HG02852 (cell line): ENCODE results near the gene GTF2F2.
"Not testable (repeated sequence)": the region's sequence is repeated elsewhere in the genome, so short reads cannot be mapped to it uniquely, and the experiment has no call there.

ENCODE experiments used
- ATAC-seq: cut with Tn5 transposase; IDR thresholded peaks from one replicate; pipeline ENCODE4 v1.9.1; 2021; ENCODE audit warnings: mild to moderate bottlenecking, moderate library complexity; ENCODE audit not compliant: unreplicated experiment

The GTF2F2 gene

GRCh38 chr13:45178349-45179162 is 58.2 kb downstream of the GTF2F2 start:
- ATAC-seq, result no peak

- no peak for ATAC-seq
These were observed 59.1 kb downstream of the GTF2F2 start for GRCh38 chr13:45179428-45179827.

DNA sequence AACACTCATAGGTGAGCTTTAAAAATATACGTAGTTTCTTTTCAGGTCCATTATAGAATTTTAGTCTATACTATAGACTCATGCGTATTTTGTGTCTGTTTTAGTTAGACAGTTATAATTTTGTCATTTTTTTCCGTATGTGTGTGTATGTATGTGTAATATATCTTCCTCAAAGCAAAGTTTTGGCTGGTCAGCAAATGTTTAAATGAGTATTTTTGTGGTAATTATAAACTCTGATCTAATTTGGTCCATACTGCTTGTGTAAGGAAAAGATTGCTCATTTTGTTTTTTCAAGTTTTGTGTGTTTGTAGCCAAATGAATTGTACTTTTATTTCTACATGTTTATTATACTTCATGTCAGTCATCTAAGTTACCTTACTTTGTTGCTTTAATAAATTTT is 60.0 kb downstream of the GTF2F2 start:
- no peak for ATAC-seq

DNA sequence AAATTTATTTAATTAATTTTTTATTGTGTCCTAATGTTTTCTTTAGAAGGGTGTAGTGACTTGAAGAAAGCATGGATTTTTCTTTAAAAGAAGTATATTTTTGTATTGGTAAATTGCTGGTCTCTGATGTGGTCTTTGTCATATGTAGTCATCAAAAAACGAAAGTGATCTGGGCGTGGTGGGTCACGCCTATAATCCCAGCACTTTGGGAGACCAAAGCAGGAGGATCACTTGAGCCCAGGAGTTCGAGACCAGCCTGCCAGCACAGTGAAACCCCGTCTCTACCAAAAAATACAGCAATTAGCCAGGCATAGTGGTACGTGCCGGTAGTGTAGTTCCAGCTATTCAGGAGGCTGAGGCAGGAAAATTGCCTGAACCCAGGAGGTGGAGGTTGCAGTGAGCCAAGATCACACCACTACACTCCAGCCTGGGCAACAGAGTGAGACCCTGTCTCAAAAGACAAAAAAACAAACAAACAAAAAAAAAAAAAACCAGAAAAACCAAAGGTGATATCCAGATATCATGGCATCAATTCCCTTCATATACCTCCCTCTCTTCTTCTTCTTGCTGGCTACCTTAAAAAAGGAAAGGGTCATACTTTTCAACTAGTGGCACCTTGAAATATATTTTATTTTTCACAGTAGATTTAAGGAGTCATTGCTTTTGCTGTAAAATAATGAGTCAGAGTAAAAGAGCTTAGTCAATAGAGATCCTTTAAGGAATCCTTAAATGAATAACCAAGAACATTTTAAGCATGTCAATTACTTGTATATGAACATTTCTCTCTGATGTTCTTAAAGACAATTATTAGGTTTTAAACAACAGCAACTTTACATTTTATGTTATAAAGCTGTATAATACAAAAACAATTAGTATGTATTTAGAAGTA is 60.6 kb downstream of the GTF2F2 start:
- no peak for ATAC-seq

- no peak for ATAC-seq
These were observed 64.4 kb downstream of the GTF2F2 start for GRCh38 chr13:45184693-45185092.

- ATAC-seq, result no peak
These were observed 65.0 kb downstream of the GTF2F2 start for GRCh38 chr13:45185286-45185685.

GRCh38 chr13:45189077-45189476 is 68.8 kb downstream of the GTF2F2 start:
- ATAC-seq, result not testable (repeated sequence)

- not testable (repeated sequence) for ATAC-seq
These were observed 69.2 kb downstream of the GTF2F2 start for GRCh38 chr13:45189511-45189910.

- ATAC-seq, result no peak
These were observed 71.6 kb downstream of the GTF2F2 start for GRCh38 chr13:45191874-45192273.

DNA sequence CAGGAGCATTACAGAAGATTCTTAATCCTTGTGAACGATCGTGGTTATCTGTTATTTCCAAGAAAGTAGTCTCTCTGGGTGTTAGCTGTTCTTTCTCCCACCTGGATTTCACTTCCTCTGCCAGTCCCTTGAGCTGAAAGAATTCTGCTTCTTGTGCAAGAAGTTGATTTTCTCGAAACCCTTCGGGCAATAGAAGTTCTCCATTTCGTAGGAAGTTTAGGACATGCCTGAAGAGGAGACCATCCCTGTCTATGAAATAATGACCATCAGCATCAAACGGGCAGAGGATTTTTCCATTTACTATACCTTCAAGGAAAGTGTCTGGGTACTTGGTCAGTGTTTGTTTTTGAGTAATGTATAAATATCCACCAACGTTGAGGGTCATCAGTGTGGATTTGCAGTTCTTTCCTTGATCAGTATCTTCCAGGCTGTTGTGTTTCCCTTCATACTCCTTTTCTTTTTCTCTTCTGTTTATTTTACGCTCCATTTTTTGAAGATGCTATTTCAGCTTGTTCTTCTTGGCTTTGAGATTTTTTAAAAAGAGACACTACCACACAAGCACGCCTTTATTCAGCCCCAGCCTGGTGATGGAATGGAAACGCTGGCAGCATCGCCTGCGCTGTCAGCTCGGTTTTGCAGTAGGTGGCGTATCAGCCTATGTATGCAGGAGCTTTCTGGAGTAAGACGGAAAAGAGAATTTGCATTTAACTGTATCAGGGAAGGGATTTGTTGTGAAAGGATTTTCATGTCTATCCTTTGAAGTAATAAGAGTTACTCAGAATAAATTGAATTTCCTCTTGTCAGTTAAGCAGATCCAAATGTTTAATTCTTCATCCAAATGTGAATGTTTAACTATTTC is 74.0 kb downstream of the GTF2F2 start:
- no peak for ATAC-seq

DNA sequence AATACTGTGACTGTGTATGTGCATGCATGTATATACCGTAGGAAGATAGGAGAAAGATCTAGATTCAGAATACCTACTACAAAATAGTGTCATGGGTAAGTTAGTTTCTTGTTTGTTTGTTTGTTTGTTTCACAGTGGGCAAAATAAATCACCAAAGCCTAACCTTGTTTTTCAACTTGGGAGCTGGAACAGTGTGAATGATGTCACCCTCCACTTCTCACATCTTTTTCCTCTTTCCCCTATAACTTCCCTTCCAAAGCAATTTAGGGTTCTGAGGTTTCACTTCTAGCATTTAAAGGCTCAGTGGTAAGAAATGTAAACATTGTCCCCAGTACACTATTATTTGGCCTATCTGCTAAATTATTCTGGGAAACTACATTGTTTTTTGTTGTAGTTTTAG is 75.1 kb downstream of the GTF2F2 start:
- ATAC-seq, result no peak

DNA sequence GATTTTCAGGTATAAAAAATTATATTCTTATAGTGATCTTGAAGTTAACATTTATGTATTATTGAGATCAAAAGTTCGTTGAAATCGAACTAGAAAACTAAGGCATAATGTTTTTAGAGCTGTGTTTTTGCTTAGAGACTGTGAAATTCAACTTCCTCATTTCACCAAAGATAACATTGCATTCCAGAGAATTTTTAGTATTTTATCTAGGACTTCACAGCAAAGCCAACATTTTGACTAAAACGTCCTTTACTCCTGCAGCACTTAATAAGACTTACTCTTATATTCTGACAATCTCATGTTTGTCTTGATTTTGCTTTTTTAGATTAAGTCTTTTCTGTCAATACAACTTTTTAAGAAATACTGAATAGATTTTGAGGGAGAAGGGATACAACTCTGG is 75.8 kb downstream of the GTF2F2 start:
- ATAC-seq, result no peak

DNA sequence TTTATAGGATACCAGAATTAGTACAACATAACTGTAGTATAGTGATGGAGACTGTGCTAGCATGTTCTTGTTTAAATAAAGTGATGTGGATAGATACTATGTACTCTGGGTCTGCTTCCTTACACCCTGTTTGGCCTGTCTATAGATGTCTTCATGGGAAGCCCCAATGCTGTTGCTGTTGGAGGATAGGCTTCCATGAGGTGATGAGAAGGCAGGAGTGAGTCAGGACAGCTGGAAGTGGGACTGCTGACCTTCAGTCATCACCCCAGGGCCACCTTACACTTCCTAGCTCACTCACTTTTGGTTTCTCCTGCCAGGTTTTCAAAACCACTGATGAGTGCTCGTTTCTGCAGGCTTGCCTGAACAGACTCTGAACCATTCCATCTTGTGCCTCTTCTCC is 76.3 kb downstream of the GTF2F2 start:
- no peak for ATAC-seq

DNA sequence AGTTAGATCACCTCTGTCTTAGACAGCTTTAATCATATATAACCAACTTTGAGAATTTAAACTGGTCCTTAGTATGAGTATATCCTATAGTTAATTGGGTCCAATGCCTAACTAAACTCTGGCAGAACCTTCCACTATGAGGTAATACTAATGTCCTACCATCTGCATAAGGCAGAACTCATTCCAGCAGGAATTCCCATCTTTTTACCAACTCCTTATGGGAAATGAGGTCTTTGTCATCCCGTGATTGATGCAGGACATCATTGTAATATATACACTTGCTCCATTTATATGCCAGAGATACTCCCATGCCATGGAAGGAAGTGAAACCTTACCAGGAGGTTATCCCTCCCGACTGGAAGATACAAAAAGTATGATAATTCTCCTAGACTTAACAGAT is 77.7 kb downstream of the GTF2F2 start:
- no peak for ATAC-seq

GRCh38 chr13:45198924-45199323 is 78.6 kb downstream of the GTF2F2 start:
- ATAC-seq, result no peak

GRCh38 chr13:45199711-45200110 is 79.4 kb downstream of the GTF2F2 start:
- ATAC-seq, result no peak

- ATAC-seq, result no peak
These were observed 80.5 kb downstream of the GTF2F2 start, which contains the start of gene KCTD4 for GRCh38 chr13:45200701-45201232. TSS of gene KCTD4 (minus strand) at chr13:45201045. CDS start at chr13:45194567, 6,478 bp downstream.

GRCh38 chr13:45205124-45205523 is 84.8 kb downstream of the GTF2F2 start:
- ATAC-seq, result no peak

GRCh38 chr13:45206340-45206739 is 86.0 kb downstream of the GTF2F2 start:
- ATAC-seq, result no peak

GRCh38 chr13:45207319-45207718 is 87.0 kb downstream of the GTF2F2 start:
- ATAC-seq, result no peak

DNA sequence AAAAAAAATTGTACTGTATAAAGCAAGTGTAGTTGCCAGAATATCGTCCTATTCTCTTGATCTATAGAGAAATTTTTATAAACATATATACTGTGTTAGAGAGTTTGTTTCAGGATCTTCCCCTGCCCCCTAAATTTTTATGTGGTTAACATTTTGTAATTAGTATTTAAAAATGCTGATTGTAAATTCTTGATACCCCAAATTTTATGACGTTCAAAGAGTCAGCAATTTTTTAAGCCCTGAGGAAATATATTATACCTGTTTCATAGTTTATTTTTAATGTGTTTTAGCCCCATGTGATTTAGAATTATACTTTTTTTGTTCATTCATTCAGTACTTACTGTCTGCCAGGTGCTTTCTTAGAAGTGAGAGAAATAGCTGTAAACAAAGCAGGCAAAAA is 87.8 kb downstream of the GTF2F2 start:
- no peak for ATAC-seq
